HCT116 (cell line): ENCODE measurements around the gene DCDC2. TPM values are rescaled to one million over a fixed set of nuclear protein-coding genes. Genes with fewer than 3 reads are reported as not detected.
"Not testable (repeated sequence)": the region's sequence is repeated elsewhere in the genome, so short reads cannot be mapped to it uniquely, and the experiment has no call there.

Source experiments
- ATAC-seq: fragments of 200-7000 bp; cut with Tn5 transposase; 2 replicates; pipeline ENCODE4 v1.9.1; 2020; ENCODE audit warnings: mild to moderate bottlenecking, moderate library complexity
- BruUV-seq: library from RNA; stranded (reverse); fragments of 400-500 nt; replicated peaks from 2 replicates; lab custom pipeline; 2021; lab: Mats Ljungman, UMichigan
- CTCF ChIA-PET: fragments of 300-600 bp; sonication (Branson Sonifier 250); formaldehyde crosslinking; loops from one replicate; lab custom pipeline; 2021; ENCODE audit warnings: antibody characterized with exemption; lab: Charles Lee
- POLR2A ChIA-PET: fragments of 300-600, 350-600 bp; sonication (Branson Sonifier 250); formaldehyde crosslinking; loops from one replicate; lab custom pipeline; 2021; ENCODE audit warnings: antibody characterized with exemption; lab: Charles Lee
- RAD21 ChIA-PET, 2 experiments: fragments of 300-600 bp; sonication (Branson Sonifier 250); formaldehyde crosslinking; loops; one replicate each; lab custom pipeline; 2023; ENCODE audit warnings: low total read pairs in 2 of 2; ENCODE audit not compliant: uncharacterized antibody in 2 of 2, unreplicated experiment in 2 of 2, low non-redundant PET in 1 of 2; lab: Charles Lee
- DNase-seq: peaks from one replicate; pipeline ENCODE4 v3.0.0-alpha.2; 2010; ENCODE audit warnings: low read depth, low spot score
- H2AFZ ChIP-seq: fragments of 200-600 bp; shearing (Covaris generic), sonication (generic); 2 replicates; pipeline ENCODE4 v1.6.1; 2017; ENCODE audit warnings: low read depth, mixed run types, mixed read lengths, antibody characterized with exemption, low read length; ENCODE audit not compliant: poor library complexity, severe bottlenecking
- H3K27ac ChIP-seq: 2 replicates; pipeline ENCODE4 v1.5.1; 2012; ENCODE audit warnings: low read depth, low read length
- H3K27me3 ChIP-seq: fragments of 200-600 bp; sonication (generic); 2 replicates; pipeline ENCODE4 v1.6.1; 2016; ENCODE audit warnings: mixed run types, low read length, mixed read lengths; ENCODE audit not compliant: insufficient read depth
- H3K36me3 ChIP-seq, 2 experiments: fragments of 200-500 bp in 1 of 2; fragments of 200-600 bp in 1 of 2; sonication (Bioruptor generic) in 1 of 2; sonication (generic) in 1 of 2; 2 replicates each; pipeline versions ENCODE4 v1.5.1 to v1.6.1; 2014 to 2016; ENCODE audit warnings: low read length in 2 of 2, inconsistent platforms in 1 of 2, mixed read lengths in 1 of 2, mixed run types in 1 of 2; ENCODE audit not compliant: insufficient read depth in 2 of 2, control insufficient read depth in 1 of 2
- H3K4me1 ChIP-seq, 2 experiments: fragments of 200-600 bp in 1 of 2; sonication (generic) in 1 of 2; 2 replicates each; pipeline versions ENCODE4 v1.5.1 to v1.6.1; 2012 to 2017; ENCODE audit warnings: low read length in 2 of 2, inconsistent platforms in 1 of 2, mild to moderate bottlenecking in 1 of 2, mixed read lengths in 1 of 2, mixed run types in 1 of 2, moderate library complexity in 1 of 2; ENCODE audit not compliant: insufficient read depth in 2 of 2, control insufficient read depth in 1 of 2
- H3K4me2 ChIP-seq: fragments of 200-600 bp; sonication (generic); 2 replicates; pipeline ENCODE4 v1.6.1; 2017; ENCODE audit warnings: mixed run types, low read length, mixed read lengths
- H3K4me3 ChIP-seq, 2 experiments: fragments of 200-600 bp in 1 of 2; sonication (generic) in 1 of 2; replicated peaks in 1 of 2; 2 replicates each; pipeline ENCODE4 v1.5.1; 2011 to 2016; ENCODE audit warnings: low read length in 2 of 2, control low read depth in 1 of 2, low read depth in 1 of 2, mild to moderate bottlenecking in 1 of 2, mixed read lengths in 1 of 2, mixed run types in 1 of 2
- H3K79me2 ChIP-seq: fragments of 200-600 bp; sonication (generic); 2 replicates; pipeline ENCODE4 v1.6.1; 2017; ENCODE audit warnings: mild to moderate bottlenecking, mixed run types, low read length, moderate library complexity, mixed read lengths; ENCODE audit not compliant: insufficient read depth
- H3K9ac ChIP-seq: fragments of 200-600 bp; sonication (generic); 2 replicates; pipeline ENCODE4 v1.6.1; 2016; ENCODE audit warnings: low read length, mixed read lengths
- H3K9me2 ChIP-seq: fragments of 200-600 bp; sonication (generic), shearing (Covaris generic); 2 replicates; pipeline ENCODE4 v1.6.1; 2017; ENCODE audit warnings: mixed run types, mild to moderate bottlenecking, moderate library complexity; ENCODE audit not compliant: insufficient read depth
- H3K9me3 ChIP-seq, 2 experiments: fragments of 200-500 bp in 1 of 2; fragments of 200-600 bp in 1 of 2; sonication (Bioruptor generic) in 1 of 2; sonication (generic) in 1 of 2; 2 replicates each; pipeline ENCODE4 v1.6.1; 2014 to 2017; ENCODE audit warnings: low read length in 2 of 2, mixed read lengths in 2 of 2, inconsistent platforms in 1 of 2, low read depth in 1 of 2, mild to moderate bottlenecking in 1 of 2, mixed run types in 1 of 2, moderate library complexity in 1 of 2; ENCODE audit not compliant: control insufficient read depth in 1 of 2, insufficient read depth in 1 of 2
- H4K20me1 ChIP-seq: fragments of 200-600 bp; sonication (generic), shearing (Covaris generic); 2 replicates; pipeline ENCODE4 v1.6.1; 2017; ENCODE audit warnings: mixed run types, mild to moderate bottlenecking, moderate library complexity; ENCODE audit not compliant: insufficient read depth
- CBX3 ChIP-seq: IDR thresholded peaks from 2 replicates; pipeline ENCODE4 v1.6.1; 2012; ENCODE audit warnings: low read depth
- EGR1 ChIP-seq: IDR thresholded peaks from 2 replicates; pipeline ENCODE4 v1.6.1; 2012; ENCODE audit warnings: low read depth
- EZH2 ChIP-seq: fragments of 200-600 bp; sonication (generic); IDR thresholded peaks from 2 replicates; pipeline ENCODE4 v1.6.1; 2017; ENCODE audit warnings: antibody characterized with exemption, mixed run types
- EZH2phosphoT487 ChIP-seq: fragments of 200-600 bp; IDR thresholded peaks from 2 replicates; pipeline ENCODE4 v1.6.1; 2018; ENCODE audit warnings: antibody characterized with exemption, borderline replicate concordance
- FOSL1 ChIP-seq: IDR thresholded peaks from 2 replicates; pipeline ENCODE4 v1.6.1; 2012; ENCODE audit warnings: low read depth
- POLR2A ChIP-seq: IDR thresholded peaks from 2 replicates; pipeline ENCODE4 v1.7.0; 2011; ENCODE audit warnings: borderline replicate concordance; ENCODE audit not compliant: insufficient read depth, insufficient read length; ENCODE audit errors: extremely low read depth
- POLR2AphosphoS5 ChIP-seq: IDR thresholded peaks from 2 replicates; pipeline ENCODE4 v1.6.1; 2011; ENCODE audit warnings: mild to moderate bottlenecking, low read depth, low read length, moderate library complexity
- SRF ChIP-seq: IDR thresholded peaks from 2 replicates; pipeline ENCODE4 v1.6.1; 2012; ENCODE audit warnings: low read depth
- YY1 ChIP-seq: IDR thresholded peaks from 2 replicates; pipeline ENCODE4 v1.6.1; 2011; ENCODE audit warnings: low read length, low read depth, moderate library complexity, mild to moderate bottlenecking; ENCODE audit not compliant: insufficient replicate concordance; ENCODE audit errors: extremely low read depth
- intact Hi-C: fragments of 100-400 bp; cut with micrococcal nuclease; formaldehyde crosslinking; loops from 2 replicates; pipeline ENCODE4 v1.10.0; 2022
- total RNA-seq: library from RNA; stranded (reverse); gene quantifications from one replicate; pipeline ENCODE4 v1.2.1, GENCODE V29; 2021; ENCODE audit not compliant: unreplicated experiment

DCDC2 gene
- total RNA-seq, 1 experiment from 2014 or later: 0.17 TPM

GRCh38 chr6:24242924-24243323 lies 114.9 kb downstream of the DCDC2 start:
- no peaks in the 10 kb centered on the region for H4K20me1 ChIP-seq
- no peaks in the 10 kb centered on the region for H3K79me2 ChIP-seq
- H3K36me3 ChIP-seq: no peaks in the 10 kb centered on the region
- no peak overlapping the region for H3K27ac ChIP-seq
- ChIA-PET POLR2A (no interaction called here), RAD21 (interaction anchor here in 1 of 2 experiments (0.5 kb wide), 1 partner anchor 146 kb away, joined by 3 read pairs; no protein-coding TSS in a partner anchor), CTCF (no interaction called here)
- no peaks in the 10 kb centered on the region for H3K27me3 ChIP-seq
- H3K9me3 ChIP-seq: no peaks in the 10 kb centered on the region
- no peak overlapping the region for H3K9ac ChIP-seq
- H3K9me2 ChIP-seq: no peaks in the 10 kb centered on the region
- TF ChIP-seq POLR2AphosphoS5 (no peak), EGR1 (no peak)
- no peaks in the 10 kb centered on the region for H3K4me1 ChIP-seq
- H2AFZ ChIP-seq: no peak overlapping the region
- intact Hi-C loops: no loop called here
- H3K4me2 ChIP-seq: no peak overlapping the region
- BruUV-seq: no TSS peak
- DNase-seq (no peak), ATAC-seq (no peak)
- H3K4me3 ChIP-seq: no peak overlapping the region

GRCh38 chr6:24241779-24242178 lies 116.1 kb downstream of the DCDC2 start:
- H3K9ac ChIP-seq, CTCF ChIA-PET, POLR2A ChIA-PET, H3K27ac ChIP-seq, H3K79me2 ChIP-seq, RAD21 ChIA-PET, intact Hi-C loops, H3K9me2 ChIP-seq, H3K36me3 ChIP-seq, H3K4me2 ChIP-seq, H3K4me3 ChIP-seq, H3K9me3 ChIP-seq, H2AFZ ChIP-seq, H3K4me1 ChIP-seq, ATAC-seq, H3K27me3 ChIP-seq, DNase-seq, H4K20me1 ChIP-seq, BruUV-seq: not testable (repeated sequence)

GRCh38 chr6:24240943-24241342 lies 116.9 kb downstream of the DCDC2 start:
- no peaks in the 10 kb centered on the region for H3K79me2 ChIP-seq
- DNase-seq (no peak), ATAC-seq (no peak)
- POLR2A ChIA-PET: no interaction called here
- no peak overlapping the region for H3K9ac ChIP-seq
- H2AFZ ChIP-seq: no peak overlapping the region
- H3K4me1 ChIP-seq: no peaks in the 10 kb centered on the region
- TF ChIP-seq CBX3: no peak
- TF ChIP-seq SRF: no peak
- no peak for TF ChIP-seq POLR2A
- TF ChIP-seq YY1: no peak
- no peak for TF ChIP-seq FOSL1
- TF ChIP-seq EZH2: no peak
- TF ChIP-seq EZH2phosphoT487: no peak
- TF ChIP-seq, all 23 proteins: peak for 0
- intact Hi-C loops: no loop called here
- ChIA-PET CTCF (no interaction called here), RAD21 (no interaction called here)
- Histone ChIP-seq H3K9me3 (no peaks in the 10 kb centered on the region), H3K36me3 (no peaks in the 10 kb centered on the region), H3K4me2 (no peak overlapping the region), H3K27me3 (no peaks in the 10 kb centered on the region), H3K4me3 (no peak overlapping the region), H3K9me2 (no peaks in the 10 kb centered on the region), H3K27ac (no peak overlapping the region), H4K20me1 (no peaks in the 10 kb centered on the region)
- no TSS peak for BruUV-seq
